ENCODE results near the gene FAM13A.

FAM13A gene

DNA sequence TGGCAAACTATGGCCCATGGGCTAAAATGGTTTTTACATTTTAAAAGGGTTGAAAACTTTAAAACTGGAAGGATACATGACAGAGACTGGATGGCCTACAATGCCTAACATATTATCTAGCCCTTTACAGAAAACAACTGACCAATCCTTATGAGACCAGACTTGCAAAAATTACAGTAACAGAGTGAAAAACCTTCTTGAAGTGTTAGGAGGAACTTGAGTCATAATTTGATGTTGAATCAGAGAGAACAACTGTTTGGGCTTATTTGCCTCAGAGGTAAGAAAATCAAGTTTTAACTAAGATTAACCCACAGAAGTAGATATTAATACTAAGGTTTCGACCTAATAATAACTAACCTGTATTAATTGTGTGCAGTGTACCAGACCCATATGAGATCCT is 347.0 kb downstream of the FAM13A start:
- H3K4me3 ChIP-seq (ENCODE audit: low read length) = no peak overlapping the region
- no peaks in the 10 kb centered on the region for H4K20me1 ChIP-seq (ENCODE audit: control insufficient read depth, insufficient read depth, low read depth, low read length)
- no peaks in the 10 kb centered on the region for H3K9me2 ChIP-seq (replicated peaks; ENCODE audit: control insufficient read depth, low read length)
- no peaks in the 10 kb centered on the region for H3K4me1 ChIP-seq (ENCODE audit: control insufficient read depth, low read length)
- no peak for TF ChIP-seq CTCF (IDR thresholded peaks at IDR 0.05; ENCODE audit: low read depth, low read length, poor library complexity, severe bottlenecking)
- TF ChIP-seq EZH2phosphoT487 (IDR thresholded peaks at IDR 0.05; ENCODE audit: borderline replicate concordance, low read length) = no peak
- no peaks in the 10 kb centered on the region for H3K79me2 ChIP-seq (ENCODE audit: control insufficient read depth, low read length)
- no peak overlapping the region for H3K4me2 ChIP-seq (ENCODE audit: low read length)
- H3K27ac ChIP-seq (ENCODE audit: low read depth, low read length) = no peak overlapping the region
- H3K36me3 ChIP-seq (ENCODE audit: control insufficient read depth, low read length) = no peaks in the 10 kb centered on the region
- H3F3A ChIP-seq (ENCODE audit: control insufficient read depth, insufficient read depth) = no peaks in the 10 kb centered on the region
- H3K27me3 ChIP-seq (ENCODE audit: control insufficient read depth, low read length) = no peaks in the 10 kb centered on the region
- no peaks in the 10 kb centered on the region for H3K9me3 ChIP-seq (ENCODE audit: control insufficient read depth, insufficient read depth, low read length)

DNA sequence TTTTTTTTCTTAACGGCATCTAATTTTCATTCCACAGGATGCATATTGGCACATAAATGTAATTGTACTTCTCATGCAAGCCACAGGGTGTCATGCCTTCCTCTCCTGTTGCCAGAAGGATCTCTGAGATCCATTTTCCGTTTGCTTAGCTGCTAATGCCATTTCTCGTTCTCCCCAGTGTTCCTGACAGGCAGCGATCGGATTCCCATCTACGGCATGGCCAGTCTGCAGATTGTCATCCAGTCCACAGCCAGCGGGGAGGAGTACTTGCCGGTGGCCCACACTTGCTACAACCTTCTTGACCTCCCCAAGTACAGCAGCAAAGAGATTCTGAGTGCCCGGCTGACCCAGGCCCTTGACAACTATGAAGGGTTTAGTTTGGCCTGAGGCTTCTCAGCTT is 350.4 kb downstream of the FAM13A start:
- no peaks in the 10 kb centered on the region for H3F3A ChIP-seq (ENCODE audit: control insufficient read depth, insufficient read depth)
- H3K9me3 ChIP-seq (ENCODE audit: control insufficient read depth, insufficient read depth, low read length) = no peaks in the 10 kb centered on the region
- H3K9me2 ChIP-seq (replicated peaks; ENCODE audit: control insufficient read depth, low read length) = no peaks in the 10 kb centered on the region
- H4K20me1 ChIP-seq (ENCODE audit: control insufficient read depth, insufficient read depth, low read depth, low read length) = no peaks in the 10 kb centered on the region
- no peak overlapping the region for H3K4me2 ChIP-seq (ENCODE audit: low read length)
- H3K27ac ChIP-seq (ENCODE audit: low read depth, low read length) = no peak overlapping the region
- no peaks in the 10 kb centered on the region for H3K4me1 ChIP-seq (ENCODE audit: control insufficient read depth, low read length)
- H3K27me3 ChIP-seq (ENCODE audit: control insufficient read depth, low read length) = no peaks in the 10 kb centered on the region
- H3K36me3 ChIP-seq (ENCODE audit: control insufficient read depth, low read length) = no peaks in the 10 kb centered on the region
- TF ChIP-seq EZH2phosphoT487 (IDR thresholded peaks at IDR 0.05; ENCODE audit: borderline replicate concordance, low read length) (no peak), CTCF (IDR thresholded peaks at IDR 0.05; ENCODE audit: low read depth, low read length, poor library complexity, severe bottlenecking) (no peak)
- H3K79me2 ChIP-seq (ENCODE audit: control insufficient read depth, low read length) = no peaks in the 10 kb centered on the region
- no peak overlapping the region for H3K4me3 ChIP-seq (ENCODE audit: low read length)

GRCh38 chr4:88705805-88706492 is 351.0 kb downstream of the FAM13A start:
- no peak overlapping the region for H3K27ac ChIP-seq (ENCODE audit: low read depth, low read length)
- no peaks in the 10 kb centered on the region for H3K9me2 ChIP-seq (replicated peaks; ENCODE audit: control insufficient read depth, low read length)
- H3K4me1 ChIP-seq (ENCODE audit: control insufficient read depth, low read length) = no peaks in the 10 kb centered on the region
- H3K36me3 ChIP-seq (ENCODE audit: control insufficient read depth, low read length) = no peaks in the 10 kb centered on the region
- H3F3A ChIP-seq (ENCODE audit: control insufficient read depth, insufficient read depth) = no peaks in the 10 kb centered on the region
- no peak overlapping the region for H3K4me2 ChIP-seq (ENCODE audit: low read length)
- no peaks in the 10 kb centered on the region for H3K27me3 ChIP-seq (ENCODE audit: control insufficient read depth, low read length)
- H3K4me3 ChIP-seq (ENCODE audit: low read length) = no peak overlapping the region
- H4K20me1 ChIP-seq (ENCODE audit: control insufficient read depth, insufficient read depth, low read depth, low read length) = no peaks in the 10 kb centered on the region
- no peaks in the 10 kb centered on the region for H3K9me3 ChIP-seq (ENCODE audit: control insufficient read depth, insufficient read depth, low read length)
- TF ChIP-seq EZH2phosphoT487 (IDR thresholded peaks at IDR 0.05; ENCODE audit: borderline replicate concordance, low read length) (no peak), CTCF (IDR thresholded peaks at IDR 0.05; ENCODE audit: low read depth, low read length, poor library complexity, severe bottlenecking) (no peak)
- no peaks in the 10 kb centered on the region for H3K79me2 ChIP-seq (ENCODE audit: control insufficient read depth, low read length)

Measured in DOHH2 (cell line).